Ishikawa (cell line): ENCODE measurements around the gene GOSR2.

Source experiments
- CEBPB ChIP-seq: IDR thresholded peaks from 2 replicates; pipeline ENCODE4 v1.6.1; 2012
- CREB1 ChIP-seq: IDR thresholded peaks from 2 replicates; pipeline ENCODE4 v1.6.1; 2012; ENCODE audit warnings: low read depth
- EGR1 ChIP-seq: IDR thresholded peaks from 2 replicates; pipeline ENCODE4 v1.6.1; 2012
- EP300 ChIP-seq: IDR thresholded peaks from 2 replicates; pipeline ENCODE4 v1.6.1; 2012; ENCODE audit warnings: borderline replicate concordance
- FOXM1 ChIP-seq: IDR thresholded peaks from 2 replicates; pipeline ENCODE4 v1.6.1; 2012; ENCODE audit warnings: low read depth, borderline replicate concordance
- MAX ChIP-seq: IDR thresholded peaks from 2 replicates; pipeline ENCODE4 v1.6.1; 2012
- NFIC ChIP-seq: IDR thresholded peaks from 2 replicates; pipeline ENCODE4 v1.6.1; 2012
- RAD21 ChIP-seq: IDR thresholded peaks from 2 replicates; pipeline ENCODE4 v1.6.1; 2012; ENCODE audit warnings: low read depth
- TAF1 ChIP-seq: IDR thresholded peaks from 2 replicates; pipeline ENCODE4 v1.6.1; 2012; ENCODE audit warnings: low read depth, mild to moderate bottlenecking
- TCF12 ChIP-seq: IDR thresholded peaks from 2 replicates; pipeline ENCODE4 v1.6.1; 2012; ENCODE audit warnings: low read depth
- TEAD4 ChIP-seq: IDR thresholded peaks from 2 replicates; pipeline ENCODE4 v1.6.1; 2012
- YY1 ChIP-seq: IDR thresholded peaks from 2 replicates; pipeline ENCODE4 v1.6.1; 2012; ENCODE audit warnings: low read depth
- ZBTB7A ChIP-seq: IDR thresholded peaks from 2 replicates; pipeline ENCODE4 v1.6.1; 2012; ENCODE audit warnings: low read depth
- TF ChIP-seq, protein P1 (sequence below): IDR thresholded peaks from 2 replicates; pipeline ENCODE4 v1.6.1; 2012; ENCODE audit warnings: low read depth, mild to moderate bottlenecking
- TF ChIP-seq, protein P2 (sequence below): IDR thresholded peaks from 2 replicates; pipeline ENCODE4 v1.6.1; 2012

GOSR2 gene

DNA sequence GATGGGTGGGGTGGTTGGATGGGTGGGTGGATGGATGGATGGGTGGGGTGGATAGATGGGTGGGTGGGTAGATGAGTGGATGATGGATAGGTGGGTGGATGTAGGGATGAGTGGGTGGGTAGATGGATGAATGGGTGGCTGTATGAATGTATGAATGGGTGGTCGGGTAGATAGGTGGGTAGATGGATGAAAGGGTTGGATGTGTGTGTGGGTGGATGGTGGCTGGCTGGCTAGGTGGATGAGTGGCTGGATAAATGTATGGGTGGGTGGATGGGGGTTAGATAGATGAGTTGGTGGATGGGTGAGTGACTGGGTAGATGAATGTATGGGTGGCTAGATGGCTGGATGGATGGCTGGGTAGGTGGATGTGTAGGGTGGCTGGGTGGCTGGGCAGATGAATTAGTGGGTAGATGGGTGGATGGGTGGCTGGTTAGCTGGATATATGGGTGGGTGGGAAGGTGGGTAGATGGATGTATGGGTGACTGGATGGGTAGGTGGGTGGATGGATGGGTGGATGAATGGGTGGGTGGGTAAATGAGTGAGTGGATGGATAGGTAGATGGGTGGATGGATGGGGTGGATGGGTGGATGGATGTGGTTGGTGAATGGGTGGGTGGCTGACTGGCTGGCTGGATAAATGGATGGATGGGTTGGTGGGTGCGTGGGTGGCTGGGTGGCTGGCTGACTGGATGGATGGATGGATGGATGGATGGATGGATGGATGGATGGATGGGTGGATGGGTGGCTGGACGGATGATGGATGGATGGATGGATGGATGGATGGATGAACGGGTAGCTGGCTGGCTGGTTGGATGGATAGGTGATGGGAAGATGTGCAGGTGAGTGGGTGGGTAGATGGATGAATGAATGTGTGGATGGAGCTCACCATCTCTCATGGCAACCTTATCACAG, 18.9 kb upstream of the GOSR2 start:
- TF ChIP-seq FOXM1 (no peak), TCF12 (no peak), YY1 (no peak), CREB1 (no peak), EP300 (no peak), CEBPB (no peak), MAX (no peak), TAF1 (no peak), EGR1 (no peak), RAD21 (no peak), ZBTB7A (no peak), TEAD4 (no peak), NFIC (no peak)
- TF ChIP-seq, protein P1, sequence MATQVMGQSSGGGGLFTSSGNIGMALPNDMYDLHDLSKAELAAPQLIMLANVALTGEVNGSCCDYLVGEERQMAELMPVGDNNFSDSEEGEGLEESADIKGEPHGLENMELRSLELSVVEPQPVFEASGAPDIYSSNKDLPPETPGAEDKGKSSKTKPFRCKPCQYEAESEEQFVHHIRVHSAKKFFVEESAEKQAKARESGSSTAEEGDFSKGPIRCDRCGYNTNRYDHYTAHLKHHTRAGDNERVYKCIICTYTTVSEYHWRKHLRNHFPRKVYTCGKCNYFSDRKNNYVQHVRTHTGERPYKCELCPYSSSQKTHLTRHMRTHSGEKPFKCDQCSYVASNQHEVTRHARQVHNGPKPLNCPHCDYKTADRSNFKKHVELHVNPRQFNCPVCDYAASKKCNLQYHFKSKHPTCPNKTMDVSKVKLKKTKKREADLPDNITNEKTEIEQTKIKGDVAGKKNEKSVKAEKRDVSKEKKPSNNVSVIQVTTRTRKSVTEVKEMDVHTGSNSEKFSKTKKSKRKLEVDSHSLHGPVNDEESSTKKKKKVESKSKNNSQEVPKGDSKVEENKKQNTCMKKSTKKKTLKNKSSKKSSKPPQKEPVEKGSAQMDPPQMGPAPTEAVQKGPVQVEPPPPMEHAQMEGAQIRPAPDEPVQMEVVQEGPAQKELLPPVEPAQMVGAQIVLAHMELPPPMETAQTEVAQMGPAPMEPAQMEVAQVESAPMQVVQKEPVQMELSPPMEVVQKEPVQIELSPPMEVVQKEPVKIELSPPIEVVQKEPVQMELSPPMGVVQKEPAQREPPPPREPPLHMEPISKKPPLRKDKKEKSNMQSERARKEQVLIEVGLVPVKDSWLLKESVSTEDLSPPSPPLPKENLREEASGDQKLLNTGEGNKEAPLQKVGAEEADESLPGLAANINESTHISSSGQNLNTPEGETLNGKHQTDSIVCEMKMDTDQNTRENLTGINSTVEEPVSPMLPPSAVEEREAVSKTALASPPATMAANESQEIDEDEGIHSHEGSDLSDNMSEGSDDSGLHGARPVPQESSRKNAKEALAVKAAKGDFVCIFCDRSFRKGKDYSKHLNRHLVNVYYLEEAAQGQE = no peak
- TF ChIP-seq, protein P2, sequence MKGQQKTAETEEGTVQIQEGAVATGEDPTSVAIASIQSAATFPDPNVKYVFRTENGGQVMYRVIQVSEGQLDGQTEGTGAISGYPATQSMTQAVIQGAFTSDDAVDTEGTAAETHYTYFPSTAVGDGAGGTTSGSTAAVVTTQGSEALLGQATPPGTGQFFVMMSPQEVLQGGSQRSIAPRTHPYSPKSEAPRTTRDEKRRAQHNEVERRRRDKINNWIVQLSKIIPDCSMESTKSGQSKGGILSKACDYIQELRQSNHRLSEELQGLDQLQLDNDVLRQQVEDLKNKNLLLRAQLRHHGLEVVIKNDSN = no peak

GRCh38 chr17:46908068-46908737, 14.8 kb upstream of the GOSR2 start:
- TF ChIP-seq, protein P1 = no peak
- TF ChIP-seq, protein P2 = no peak
- TF ChIP-seq EGR1 (no peak), TEAD4 (no peak), FOXM1 (no peak), MAX (no peak), EP300 (no peak), CEBPB (no peak), TAF1 (no peak)

- TF ChIP-seq EGR1 = no peak
- no peak for TF ChIP-seq YY1
- TF ChIP-seq CREB1 = no peak
Observed at GRCh38 chr17:46910179-46910927, 12.6 kb upstream of the GOSR2 start.

GRCh38 chr17:46911311-46911710, 11.6 kb upstream of the GOSR2 start:
- TF ChIP-seq NFIC (no peak), RAD21 (no peak), CEBPB (no peak), TCF12 (no peak), ZBTB7A (no peak), FOXM1 (no peak), EP300 (no peak), EGR1 (no peak), TAF1 (no peak), TEAD4 (no peak), MAX (no peak), CREB1 (no peak), YY1 (no peak)
- TF ChIP-seq, protein P2 = no peak
- TF ChIP-seq, protein P1 = no peak
